GM19397 (cell line): Measurements from ENCODE around the gene KPNA6.
"Not testable (repeated sequence)": the region's sequence is repeated elsewhere in the genome, so short reads cannot be mapped to it uniquely, and the experiment has no call there.

ENCODE experiments used
- ATAC-seq: cut with Tn5 transposase; IDR thresholded peaks from one replicate; pipeline ENCODE4 v1.9.1; 2021; ENCODE audit warnings: mild to moderate bottlenecking, moderate library complexity; ENCODE audit not compliant: unreplicated experiment

KPNA6 gene

GRCh38 chr1:32100359-32100758 is 7.5 kb upstream of the KPNA6 start:
- ATAC-seq: no peak

- ATAC-seq: no peak
Observed at GRCh38 chr1:32100807-32101708, 6.8 kb upstream of the KPNA6 start.

- ATAC-seq: no peak
Observed at GRCh38 chr1:32104127-32104526, 3.7 kb upstream of the KPNA6 start.

- no peak for ATAC-seq
Observed at GRCh38 chr1:32105338-32105737, 2.5 kb upstream of the KPNA6 start.

- ATAC-seq: no peak
Observed at GRCh38 chr1:32106663-32107275, 1.1 kb upstream of the KPNA6 start.

GRCh38 chr1:32111040-32111623 is 3.3 kb downstream of the KPNA6 start:
- ATAC-seq: no peak

GRCh38 chr1:32111789-32112188 is 3.9 kb downstream of the KPNA6 start:
- ATAC-seq: no peak

GRCh38 chr1:32112806-32113375 is 5.0 kb downstream of the KPNA6 start:
- no peak for ATAC-seq

DNA sequence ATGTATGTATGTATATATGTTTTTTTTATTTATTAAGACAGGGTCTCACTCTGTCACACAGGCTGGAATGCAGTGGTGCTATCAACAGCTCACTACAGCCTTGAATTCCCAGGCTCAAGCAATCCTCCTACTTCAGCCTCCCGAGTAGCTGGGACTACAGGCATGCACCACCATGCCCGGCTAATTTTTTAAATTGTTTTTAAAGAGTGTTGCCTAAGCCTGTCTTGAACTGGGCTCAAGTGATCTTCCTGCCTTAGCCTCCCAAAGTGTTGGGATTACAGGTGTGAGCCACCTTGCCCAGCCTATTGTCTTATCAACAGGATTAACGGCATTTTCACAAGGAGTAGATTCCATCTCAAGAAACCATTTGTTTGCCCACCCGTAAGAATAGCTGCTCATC is 5.6 kb downstream of the KPNA6 start:
- not testable (repeated sequence) for ATAC-seq

GRCh38 chr1:32114420-32114819 is 6.6 kb downstream of the KPNA6 start:
- no peak for ATAC-seq

- ATAC-seq: no peak
Observed at GRCh38 chr1:32115496-32115895, 7.6 kb downstream of the KPNA6 start.

DNA sequence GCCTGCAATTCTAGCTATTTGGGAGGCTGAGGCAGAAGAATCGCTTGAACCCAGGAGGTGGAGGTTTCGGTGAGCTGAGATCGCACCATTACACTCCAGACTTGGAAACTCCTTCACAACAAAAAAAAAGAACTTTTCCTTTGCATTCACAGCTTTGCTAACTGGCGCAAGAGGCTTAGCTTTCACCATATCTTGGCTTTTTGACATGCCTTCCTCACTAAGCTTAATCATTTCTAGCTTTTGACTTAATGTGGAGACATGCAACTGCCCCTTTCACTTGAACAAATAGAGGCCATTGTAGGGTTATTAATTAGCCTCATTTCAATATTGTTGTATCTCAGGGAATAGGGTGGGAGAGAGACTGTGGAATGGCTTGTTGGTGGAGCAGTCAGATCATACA is 8.7 kb downstream of the KPNA6 start:
- ATAC-seq: no peak

DNA sequence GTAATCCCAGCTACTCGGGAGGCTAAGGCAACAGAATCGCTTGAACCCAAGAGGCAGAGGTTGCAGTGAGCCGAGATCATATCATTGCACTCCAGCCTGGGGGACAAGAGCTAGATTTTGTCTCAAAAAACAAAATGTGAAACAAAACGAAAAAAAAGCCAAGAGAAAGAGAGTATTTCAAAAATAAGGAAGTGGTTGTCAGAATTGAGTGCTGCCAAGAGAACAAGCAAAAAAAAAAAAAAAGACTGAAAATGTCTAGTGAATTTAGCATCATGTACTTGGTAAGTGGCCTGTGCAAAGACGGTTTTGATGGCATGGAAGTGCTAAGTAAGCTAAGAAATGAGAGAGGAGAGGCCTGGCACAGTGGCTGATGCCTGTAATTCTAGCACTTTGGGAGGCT is 14.3 kb downstream of the KPNA6 start:
- ATAC-seq: no peak

DNA sequence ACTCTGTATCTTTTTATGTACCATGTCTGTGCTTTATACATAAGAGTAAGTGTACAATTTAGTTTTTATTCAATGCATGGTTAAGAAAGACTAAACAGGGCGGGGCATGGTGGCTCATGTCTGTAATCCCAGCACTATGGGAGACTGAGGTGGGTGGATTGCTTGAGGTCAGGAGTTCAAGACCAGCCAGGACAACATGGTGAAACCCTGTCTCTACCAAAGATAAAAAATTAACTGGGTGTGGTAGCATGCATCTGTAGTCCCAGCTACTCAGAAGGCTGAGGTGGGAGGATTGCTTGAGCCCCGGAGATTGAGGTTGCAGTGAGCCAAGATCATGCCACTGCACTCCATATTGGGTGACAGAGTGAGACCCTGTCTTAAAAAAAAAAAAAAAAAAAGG is 15.5 kb downstream of the KPNA6 start:
- not testable (repeated sequence) for ATAC-seq

DNA sequence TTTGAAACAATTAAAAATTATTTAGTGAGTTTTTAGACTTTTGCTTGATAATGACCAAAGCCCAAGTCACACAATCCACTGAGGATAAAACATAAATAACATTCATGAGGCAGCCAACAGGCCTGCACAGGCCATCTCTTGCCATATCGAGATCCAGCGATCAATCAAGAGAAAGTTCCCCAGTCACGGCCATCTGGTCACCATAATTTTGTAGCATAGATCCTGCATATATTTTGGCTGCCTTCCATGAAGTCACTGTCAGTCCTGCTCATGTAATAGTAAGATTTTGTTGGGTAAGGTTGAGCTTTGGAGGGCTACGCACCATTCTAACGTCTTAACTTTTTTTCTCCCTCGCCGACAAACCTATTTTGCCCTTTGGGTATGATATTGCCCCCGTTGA is 17.5 kb downstream of the KPNA6 start:
- ATAC-seq: no peak

DNA sequence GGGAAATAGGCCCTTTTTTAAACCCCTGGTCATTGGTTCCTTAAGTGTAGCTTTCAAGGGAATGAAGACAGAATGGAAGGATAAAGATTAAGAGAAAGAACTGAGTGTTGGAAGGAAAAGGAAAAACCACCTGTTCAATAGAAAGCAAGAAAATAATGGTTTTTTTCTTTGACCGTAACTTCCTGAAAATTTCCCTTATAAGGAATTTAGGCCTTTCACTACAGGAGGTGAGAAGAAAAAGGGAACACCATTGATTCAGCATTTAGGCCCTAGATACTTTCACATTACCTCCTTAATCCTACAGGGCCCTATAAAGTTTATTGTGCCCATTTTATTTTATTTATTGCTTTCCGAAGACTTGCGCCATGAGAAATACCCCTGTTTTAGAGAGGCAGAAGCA is 18.9 kb downstream of the KPNA6 start:
- ATAC-seq: no peak

DNA sequence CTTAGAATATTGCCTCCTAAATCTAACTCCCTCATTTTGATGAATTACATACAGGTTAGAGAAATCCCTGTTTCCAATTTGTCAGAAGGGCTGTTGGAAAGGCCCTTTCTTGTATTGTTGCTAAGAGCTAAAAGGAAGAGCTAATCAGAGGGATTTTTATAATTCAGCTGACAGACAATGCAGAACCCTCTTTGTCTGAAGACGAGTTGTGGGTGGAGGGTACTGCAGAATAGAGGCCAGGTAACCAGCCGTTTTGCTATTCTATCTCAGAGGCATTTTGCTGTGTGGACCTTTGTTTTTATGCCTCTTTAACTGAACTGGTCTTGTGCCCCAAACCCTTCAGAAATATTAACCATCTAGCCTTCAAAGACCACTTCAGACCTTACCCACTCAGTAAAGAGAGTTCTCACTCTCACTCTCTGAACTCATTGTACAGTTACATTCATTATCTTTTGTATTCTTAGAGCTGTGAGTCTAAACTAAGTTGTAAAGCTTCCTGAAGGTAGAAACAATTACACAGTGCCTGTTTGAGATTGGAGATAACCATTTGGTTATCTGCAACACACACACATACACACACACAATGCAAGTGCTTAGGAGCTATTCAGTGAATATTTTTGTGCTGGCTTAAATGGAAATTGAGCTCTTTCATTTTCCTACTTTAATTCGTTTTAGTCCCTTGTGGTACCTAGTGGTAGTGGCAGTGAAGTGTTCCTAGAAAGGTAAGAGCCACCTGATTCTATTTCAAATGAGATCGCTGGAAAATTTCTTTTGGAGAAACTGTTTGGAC is 19.7 kb downstream of the KPNA6 start:
- no peak for ATAC-seq

GRCh38 chr1:32128479-32128878 is 20.6 kb downstream of the KPNA6 start:
- no peak for ATAC-seq

- ATAC-seq: no peak
Observed at GRCh38 chr1:32128964-32129363, 21.1 kb downstream of the KPNA6 start.

GRCh38 chr1:32133950-32134280 is 26.1 kb downstream of the KPNA6 start:
- not testable (repeated sequence) for ATAC-seq

DNA sequence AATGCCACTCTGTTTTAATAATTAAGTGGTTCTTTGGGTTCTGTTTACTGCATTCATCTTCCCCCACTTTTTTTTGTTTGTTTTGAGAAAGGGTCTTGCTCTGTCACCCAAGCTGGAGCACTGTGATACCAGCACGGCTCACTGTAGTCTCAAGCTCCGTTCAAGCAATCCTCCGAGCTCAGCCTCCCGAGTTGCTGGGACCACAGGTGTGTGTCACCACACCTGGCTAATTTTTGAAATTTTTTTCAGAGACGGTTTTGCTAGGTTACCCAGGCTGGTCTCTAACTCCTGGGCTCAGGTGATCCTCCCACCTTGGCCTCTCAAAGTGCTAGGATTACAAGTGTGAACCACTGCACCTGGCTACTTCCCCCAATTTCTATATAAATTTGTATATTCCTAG is 29.3 kb downstream of the KPNA6 start:
- ATAC-seq: no peak
